ENCODE measurements around the gene ENPP7.

DNA sequence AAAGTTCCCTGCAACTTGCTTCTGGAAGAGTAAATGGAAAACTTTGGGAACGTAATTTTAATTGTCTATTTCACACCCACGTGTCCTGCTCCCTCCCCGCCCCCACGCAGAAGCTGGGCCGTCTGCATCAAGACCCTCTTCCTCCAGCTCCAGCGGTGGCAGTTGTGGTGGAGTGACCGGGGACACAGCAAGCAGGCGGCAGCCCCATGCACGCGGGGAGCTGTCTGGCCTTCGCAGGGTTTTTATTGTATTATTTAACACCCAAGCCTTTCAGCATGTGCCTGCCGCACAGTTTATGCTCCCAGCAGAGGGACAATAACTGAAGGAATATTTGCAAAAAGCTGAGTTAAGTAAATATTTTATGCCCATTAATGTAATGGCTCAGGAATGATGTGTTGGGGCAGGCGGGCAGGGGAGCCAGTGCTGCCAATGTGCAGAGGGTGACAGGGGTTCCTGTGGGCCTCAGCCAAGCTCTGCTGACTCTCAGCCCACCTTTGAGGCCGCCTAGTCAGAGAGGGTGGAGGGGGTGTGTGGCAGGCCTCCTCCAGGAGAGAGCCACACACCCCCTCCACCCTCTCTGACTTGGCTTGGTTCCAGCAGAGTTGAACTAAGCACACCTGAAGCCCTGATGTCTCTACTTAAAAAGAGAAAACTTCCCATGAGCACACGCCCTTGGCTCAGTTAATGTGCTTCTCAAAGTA, 32.4 kb upstream of the ENPP7 start:
- TF ChIP-seq BHLHE40 (IDR thresholded peaks at IDR 0.05; ENCODE audit: borderline replicate concordance) = no peak
- TF ChIP-seq HDGF (IDR thresholded peaks at IDR 0.05; ENCODE audit: borderline replicate concordance) = no peak
- TF ChIP-seq SP1 (IDR thresholded peaks at IDR 0.05) = no peak
- TF ChIP-seq ZNF384 (IDR thresholded peaks at IDR 0.05) = no peak
- no peak for TF ChIP-seq TARDBP (IDR thresholded peaks at IDR 0.05)
- TF ChIP-seq FOXA1 (IDR thresholded peaks at IDR 0.05) = no peak
- no peak for TF ChIP-seq ELF4 (IDR thresholded peaks at IDR 0.05)
- TF ChIP-seq SUZ12 (IDR thresholded peaks at IDR 0.05) = no peak
